WTC11 (cell line): ENCODE results near the gene RBFOX2. TPM values are rescaled to one million over a fixed set of nuclear protein-coding genes. Genes with fewer than 3 reads are reported as not detected.

Experiments used
- ATAC-seq: fragments of 200-7000 bp; cut with Tn5 transposase; 2 replicates; pipeline ENCODE4 v1.10.0; 2021; ENCODE audit warnings: mild to moderate bottlenecking, moderate library complexity
- CTCF ChIA-PET: fragments of 300-600 bp; sonication (Branson Sonifier 250); formaldehyde crosslinking; loops from one replicate; lab custom pipeline; 2021; ENCODE audit warnings: antibody characterized with exemption; lab: Charles Lee
- POLR2A ChIA-PET: fragments of 350-600 bp; sonication (Branson Sonifier 250); formaldehyde crosslinking; loops from one replicate; lab custom pipeline; 2021; ENCODE audit warnings: antibody characterized with exemption; lab: Charles Lee
- DNase-seq: peaks from one replicate; pipeline ENCODE4 v3.0.0; 2021; ENCODE audit warnings: low spot score
- H3K27ac Mint-ChIP-seq: 2 replicates; pipeline ENCODE4 v1.8.0; 2021; ENCODE audit warnings: mixed read lengths
- H3K27me3 Mint-ChIP-seq: 2 replicates; pipeline ENCODE4 v1.8.0; 2021; ENCODE audit warnings: low read depth, mild to moderate bottlenecking, moderate library complexity, mixed read lengths
- H3K36me3 Mint-ChIP-seq: 2 replicates; pipeline ENCODE4 v1.8.0; 2021; ENCODE audit warnings: mixed read lengths
- H3K4me1 Mint-ChIP-seq: 2 replicates; pipeline ENCODE4 v1.8.0; 2022; ENCODE audit warnings: mixed read lengths
- H3K4me3 Mint-ChIP-seq: 2 replicates; pipeline ENCODE4 v1.8.0; 2021; ENCODE audit warnings: mild to moderate bottlenecking, moderate library complexity, mixed read lengths
- H3K9me3 Mint-ChIP-seq: 2 replicates; pipeline ENCODE4 v1.8.0; 2021; ENCODE audit warnings: mixed read lengths
- AFF4 ChIP-seq: sonication (generic); formaldehyde crosslinking; IDR thresholded peaks from 2 replicates; pipeline ENCODE4 v1.8.1; 2023; ENCODE audit warnings: mild to moderate bottlenecking, missing genetic modification reagents, borderline replicate concordance
- CREM ChIP-seq: sonication (generic); formaldehyde crosslinking; IDR thresholded peaks from 2 replicates; pipeline ENCODE4 v1.8.1; 2022; ENCODE audit warnings: mild to moderate bottlenecking, missing genetic modification reagents, moderate library complexity
- ELF4 ChIP-seq: sonication (generic); formaldehyde crosslinking; IDR thresholded peaks from 2 replicates; pipeline ENCODE4 v1.8.1; 2022; ENCODE audit warnings: low read depth, mild to moderate bottlenecking, moderate library complexity, missing genetic modification reagents
- FOXP4 ChIP-seq: sonication (generic); formaldehyde crosslinking; IDR thresholded peaks from 2 replicates; pipeline ENCODE4 v1.8.0; 2022; ENCODE audit warnings: mild to moderate bottlenecking, missing genetic modification reagents
- GTF2I ChIP-seq: fragments of 250-450 bp; sonication (Bioruptor Pico); conservative IDR thresholded peaks from 2 replicates; pipeline ENCODE4 v1.4.0; 2021; ENCODE audit warnings: mild to moderate bottlenecking
- RELA ChIP-seq: sonication (generic); formaldehyde crosslinking; IDR thresholded peaks from 2 replicates; pipeline ENCODE4 v1.8.1; 2022; ENCODE audit warnings: missing genetic modification reagents, mild to moderate bottlenecking, borderline replicate concordance
- SMAD4 ChIP-seq: sonication (generic); formaldehyde crosslinking; IDR thresholded peaks from 2 replicates; pipeline ENCODE4 v1.8.0; 2022; ENCODE audit warnings: mild to moderate bottlenecking, missing genetic modification reagents
- SOX15 ChIP-seq: fragments of 250-450 bp; sonication (Bioruptor Pico); IDR thresholded peaks from 2 replicates; pipeline ENCODE4 v1.9.0; 2021; ENCODE audit warnings: mild to moderate bottlenecking
- SP1 ChIP-seq: sonication (generic); formaldehyde crosslinking; conservative IDR thresholded peaks from 2 replicates; pipeline ENCODE4 v1.8.1; 2022; ENCODE audit warnings: missing genetic modification reagents
- ZNF232 ChIP-seq: sonication (generic); formaldehyde crosslinking; IDR thresholded peaks from 2 replicates; pipeline ENCODE4 v1.8.0; 2022; ENCODE audit warnings: mild to moderate bottlenecking, missing genetic modification reagents
- ZNF281 ChIP-seq: sonication (generic); formaldehyde crosslinking; IDR thresholded peaks from 2 replicates; pipeline ENCODE4 v1.8.0; 2023; ENCODE audit warnings: mild to moderate bottlenecking, missing genetic modification reagents
- ZNF396 ChIP-seq: fragments of 250-450 bp; sonication (Bioruptor Pico); IDR thresholded peaks from 2 replicates; pipeline ENCODE4 v1.8.0; 2021; ENCODE audit warnings: mild to moderate bottlenecking, moderate library complexity, borderline replicate concordance
- total RNA-seq: library from RNA; stranded (reverse); gene quantifications from 3 replicates; pipeline ENCODE4 v1.2.3, GENCODE V29; 2021
- TF ChIP-seq, protein P1 (sequence below): sonication (generic); formaldehyde crosslinking; IDR thresholded peaks from 2 replicates; pipeline ENCODE4 v1.8.0; 2022; ENCODE audit warnings: missing genetic modification reagents
- TF ChIP-seq, protein P2 (sequence below): sonication (generic); formaldehyde crosslinking; IDR thresholded peaks from 2 replicates; pipeline ENCODE4 v1.8.1; 2022; ENCODE audit warnings: mild to moderate bottlenecking, moderate library complexity, missing genetic modification reagents

RBFOX2 gene
- total RNA-seq, 1 experiment from 2014 or later, result 107 TPM

- no peaks in the 10 kb centered on the region for H3K9me3 Mint-ChIP-seq
- CTCF ChIA-PET, result interaction anchor here (0.8 to 1.5 kb wide), 3 partner anchors 20 to 224 kb away, joined by 4 to 5 read pairs (median 4); no protein-coding TSS in a partner anchor
- no peak for TF ChIP-seq RELA (CRISPR knock-in tag)
- TF ChIP-seq CREM (CRISPR knock-in tag), result no peak
- TF ChIP-seq ZNF396 (CRISPR knock-in tag), result no peak
- no peak for TF ChIP-seq FOXP4 (CRISPR knock-in tag)
- TF ChIP-seq ZNF281, result no peak
- TF ChIP-seq, protein P1, sequence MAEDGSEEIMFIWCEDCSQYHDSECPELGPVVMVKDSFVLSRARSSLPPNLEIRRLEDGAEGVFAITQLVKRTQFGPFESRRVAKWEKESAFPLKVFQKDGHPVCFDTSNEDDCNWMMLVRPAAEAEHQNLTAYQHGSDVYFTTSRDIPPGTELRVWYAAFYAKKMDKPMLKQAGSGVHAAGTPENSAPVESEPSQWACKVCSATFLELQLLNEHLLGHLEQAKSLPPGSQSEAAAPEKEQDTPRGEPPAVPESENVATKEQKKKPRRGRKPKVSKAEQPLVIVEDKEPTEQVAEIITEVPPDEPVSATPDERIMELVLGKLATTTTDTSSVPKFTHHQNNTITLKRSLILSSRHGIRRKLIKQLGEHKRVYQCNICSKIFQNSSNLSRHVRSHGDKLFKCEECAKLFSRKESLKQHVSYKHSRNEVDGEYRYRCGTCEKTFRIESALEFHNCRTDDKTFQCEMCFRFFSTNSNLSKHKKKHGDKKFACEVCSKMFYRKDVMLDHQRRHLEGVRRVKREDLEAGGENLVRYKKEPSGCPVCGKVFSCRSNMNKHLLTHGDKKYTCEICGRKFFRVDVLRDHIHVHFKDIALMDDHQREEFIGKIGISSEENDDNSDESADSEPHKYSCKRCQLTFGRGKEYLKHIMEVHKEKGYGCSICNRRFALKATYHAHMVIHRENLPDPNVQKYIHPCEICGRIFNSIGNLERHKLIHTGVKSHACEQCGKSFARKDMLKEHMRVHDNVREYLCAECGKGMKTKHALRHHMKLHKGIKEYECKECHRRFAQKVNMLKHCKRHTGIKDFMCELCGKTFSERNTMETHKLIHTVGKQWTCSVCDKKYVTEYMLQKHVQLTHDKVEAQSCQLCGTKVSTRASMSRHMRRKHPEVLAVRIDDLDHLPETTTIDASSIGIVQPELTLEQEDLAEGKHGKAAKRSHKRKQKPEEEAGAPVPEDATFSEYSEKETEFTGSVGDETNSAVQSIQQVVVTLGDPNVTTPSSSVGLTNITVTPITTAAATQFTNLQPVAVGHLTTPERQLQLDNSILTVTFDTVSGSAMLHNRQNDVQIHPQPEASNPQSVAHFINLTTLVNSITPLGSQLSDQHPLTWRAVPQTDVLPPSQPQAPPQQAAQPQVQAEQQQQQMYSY (CRISPR knock-in tag), result no peak
- TF ChIP-seq SMAD4 (CRISPR knock-in tag), result no peak
- no peak for TF ChIP-seq AFF4 (CRISPR knock-in tag)
- TF ChIP-seq GTF2I (CRISPR knock-in tag), result no peak
- TF ChIP-seq, protein P2, sequence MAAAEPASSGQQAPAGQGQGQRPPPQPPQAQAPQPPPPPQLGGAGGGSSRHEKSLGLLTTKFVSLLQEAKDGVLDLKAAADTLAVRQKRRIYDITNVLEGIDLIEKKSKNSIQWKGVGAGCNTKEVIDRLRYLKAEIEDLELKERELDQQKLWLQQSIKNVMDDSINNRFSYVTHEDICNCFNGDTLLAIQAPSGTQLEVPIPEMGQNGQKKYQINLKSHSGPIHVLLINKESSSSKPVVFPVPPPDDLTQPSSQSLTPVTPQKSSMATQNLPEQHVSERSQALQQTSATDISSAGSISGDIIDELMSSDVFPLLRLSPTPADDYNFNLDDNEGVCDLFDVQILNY (CRISPR knock-in tag), result no peak
- no peak for TF ChIP-seq SOX15 (CRISPR knock-in tag)
- TF ChIP-seq SP1 (CRISPR knock-in tag), result no peak
- TF ChIP-seq ELF4 (CRISPR knock-in tag), result no peak
- no peak for TF ChIP-seq ZNF232 (CRISPR knock-in tag)
- TF ChIP-seq, all 79 proteins: peak for 0
- Mint-ChIP-seq H3K4me1 (peaks cover 47% of the 10 kb centered on the region), H3K36me3 (no peaks in the 10 kb centered on the region), H3K27me3 (no peaks in the 10 kb centered on the region), H3K4me3 (no peak overlapping the region), H3K27ac (no peak overlapping the region)
- ATAC-seq (no peak), DNase-seq (no peak)
- POLR2A ChIA-PET, result interaction anchor here (0.6 kb wide), 1 partner anchor 31 kb away, joined by 3 read pairs; no protein-coding TSS in a partner anchor
Observed at GRCh38 chr22:35841907-35842518, 186.6 kb downstream of the RBFOX2 start.
